Measurements from ENCODE around the gene WDR31.

The WDR31 gene

DNA sequence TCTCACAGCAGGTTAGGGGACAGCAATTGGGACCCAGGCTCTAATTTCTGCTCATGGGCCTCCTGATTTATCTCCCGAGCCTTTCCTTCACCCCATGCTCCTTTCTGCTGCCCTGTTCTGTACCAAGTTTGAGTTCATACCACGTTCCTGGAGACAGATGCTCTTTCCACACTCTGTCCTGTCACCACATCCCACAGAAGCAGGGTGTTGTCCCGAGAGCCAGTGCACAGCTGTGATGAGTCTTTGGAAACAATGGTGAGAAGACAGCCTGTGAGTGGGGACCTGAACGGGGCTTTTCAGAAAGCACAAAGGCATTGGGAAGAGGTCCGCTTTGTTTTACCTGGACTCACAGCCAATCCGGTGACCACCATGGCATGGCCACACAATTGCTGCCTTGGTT, 17.4 kb downstream of the WDR31 start:
- DNase-seq = no peak
- CTCF ChIA-PET = interaction anchor here (1.2 kb wide), 1 partner anchor 71 kb away, joined by 4 read pairs; no protein-coding TSS in a partner anchor

DNA sequence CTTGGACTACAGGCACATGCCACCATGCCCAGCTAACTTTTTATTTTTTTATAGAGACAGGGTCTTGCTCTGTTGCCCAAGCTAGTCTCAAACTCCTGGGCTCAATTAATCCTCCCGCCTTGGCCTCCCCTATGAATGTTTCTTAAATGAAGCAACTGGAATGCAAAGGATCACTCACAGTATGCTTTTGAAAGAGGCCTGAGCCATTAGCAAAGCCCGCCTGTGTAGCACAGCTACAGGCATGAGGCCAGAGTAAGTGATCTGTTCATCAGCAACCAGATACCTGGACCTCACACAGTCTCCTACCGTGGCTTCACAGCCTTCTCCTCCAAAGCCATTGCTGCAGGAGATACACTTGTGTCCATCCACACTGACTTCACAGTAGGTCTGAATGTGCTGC, 20.0 kb downstream of the WDR31 start:
- 93% methylated on average over 3 of the region's 3 CpGs for WGBS (ENCODE audit: insufficient coverage)
- H3K4me3 ChIP-seq (ENCODE audit: control insufficient read depth in 1 of 7, extremely low read depth in 1 of 7, insufficient read depth in 4 of 7, low read depth in 2 of 7, low read length in 6 of 7) = no peak overlapping the region
- no peaks in the 10 kb centered on the region for H3K9me3 ChIP-seq (ENCODE audit: control extremely low read depth in 1 of 5, control insufficient read depth in 4 of 5, insufficient read depth in 2 of 5, low read depth in 1 of 5, low read length in 4 of 5)
- H3K36me3 ChIP-seq (ENCODE audit: control insufficient read depth in 4 of 4, insufficient read depth in 4 of 4, low read length in 3 of 4) = peaks cover 5 to 39% (median 10%) of the 10 kb centered on the region in 4 experiments
- H3K27me3 ChIP-seq (replicated peaks in 2 of 5; ENCODE audit: control insufficient read depth in 4 of 5, insufficient read depth in 5 of 5, low read length in 4 of 5) = no peaks in the 10 kb centered on the region
- no peaks in the 10 kb centered on the region for H3K4me1 ChIP-seq (ENCODE audit: control extremely low read depth in 1 of 4, control insufficient read depth in 4 of 4, insufficient read depth in 4 of 4, low read length in 3 of 4)
- DNase-seq = no peak
- H3K27ac ChIP-seq (ENCODE audit: insufficient read depth in 1 of 2, low read depth in 1 of 2, low read length in 2 of 2, poor library complexity in 1 of 2, severe bottlenecking in 2 of 2) = no peak overlapping the region
- ChIA-PET CTCF (interaction anchor here (1.0 to 2.7 kb wide), 4 partner anchors 8 to 28 kb away, joined by 3 to 12 read pairs (median 8); partner anchors contain the start of gene WDR31), POLR2A (no interaction called here)

More for the DNA sequence above, 17.4 kb downstream of the WDR31 start:
- Histone ChIP-seq H3K4me1 (ENCODE audit: control extremely low read depth in 1 of 4, control insufficient read depth in 4 of 4, insufficient read depth in 4 of 4, low read length in 3 of 4) (no peaks in the 10 kb centered on the region), H3K9me3 (ENCODE audit: control extremely low read depth in 1 of 5, control insufficient read depth in 4 of 5, insufficient read depth in 2 of 5, low read depth in 1 of 5, low read length in 4 of 5) (no peaks in the 10 kb centered on the region), H3K27ac (ENCODE audit: insufficient read depth in 1 of 2, low read depth in 1 of 2, low read length in 2 of 2, poor library complexity in 1 of 2, severe bottlenecking in 2 of 2) (no peak overlapping the region), H3K27me3 (replicated peaks in 2 of 5; ENCODE audit: control insufficient read depth in 4 of 5, insufficient read depth in 5 of 5, low read length in 4 of 5) (no peaks in the 10 kb centered on the region), H3K4me3 (ENCODE audit: control insufficient read depth in 1 of 7, extremely low read depth in 1 of 7, insufficient read depth in 4 of 7, low read depth in 2 of 7, low read length in 6 of 7) (no peak overlapping the region), H3K36me3 (ENCODE audit: control insufficient read depth in 4 of 4, insufficient read depth in 4 of 4, low read length in 3 of 4) (peaks cover 0 to 28% (median 8%) of the 10 kb centered on the region in 4 experiments)
- 100% methylated on average over 4 of the region's 6 CpGs for WGBS (ENCODE audit: insufficient coverage)
- POLR2A ChIA-PET = interaction anchor here (0.6 kb wide), 1 partner anchor 12 kb away, joined by 5 read pairs; no protein-coding TSS in a partner anchor

DNA sequence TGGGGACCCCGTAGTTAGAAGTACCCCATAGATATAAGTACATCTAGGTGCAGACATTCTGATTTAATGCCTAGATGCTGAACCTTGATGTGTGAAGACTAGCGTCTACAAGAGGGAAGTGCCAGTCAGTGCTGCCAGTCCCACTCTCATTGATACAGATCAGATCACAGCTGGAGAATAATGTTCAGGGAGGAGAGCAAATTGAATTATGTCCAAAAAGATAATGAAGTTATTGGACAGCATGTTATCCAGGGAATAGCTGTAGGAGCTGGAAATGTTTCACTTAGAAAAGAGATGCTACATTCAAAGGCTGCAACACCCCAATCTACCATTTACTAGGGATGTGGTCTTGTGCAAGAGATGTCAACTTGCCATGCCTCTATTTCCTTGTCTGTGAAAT, 21.0 kb downstream of the WDR31 start:
- POLR2A ChIA-PET = no interaction called here

DNA sequence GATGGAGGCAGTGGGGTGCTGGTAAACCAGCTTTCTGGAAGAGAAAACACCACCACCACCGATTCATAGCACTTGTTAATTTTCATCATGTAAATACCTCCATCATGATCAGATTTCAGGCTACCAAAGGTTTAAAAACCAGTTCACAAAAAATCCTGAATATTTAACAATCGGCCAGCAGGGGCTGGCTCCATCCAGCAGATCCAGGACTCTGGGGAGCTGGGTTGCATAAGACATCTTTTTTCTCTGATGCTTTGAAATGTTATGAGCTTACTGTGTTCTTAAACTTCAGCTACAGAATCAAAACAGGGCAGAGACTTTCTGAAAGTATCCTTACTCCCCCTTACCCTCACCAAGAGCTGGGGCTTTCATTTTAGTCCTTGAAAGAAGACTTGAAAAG, 22.3 kb downstream of the WDR31 start:
- Histone ChIP-seq H3K36me3 (ENCODE audit: control insufficient read depth in 4 of 4, insufficient read depth in 4 of 4, low read length in 3 of 4) (peaks cover 5 to 37% (median 10%) of the 10 kb centered on the region in 4 experiments), H3K27ac (ENCODE audit: insufficient read depth in 1 of 2, low read depth in 1 of 2, low read length in 2 of 2, poor library complexity in 1 of 2, severe bottlenecking in 2 of 2) (no peak overlapping the region), H3K9me3 (ENCODE audit: control extremely low read depth in 1 of 5, control insufficient read depth in 4 of 5, insufficient read depth in 2 of 5, low read depth in 1 of 5, low read length in 4 of 5) (no peaks in the 10 kb centered on the region), H3K27me3 (replicated peaks in 2 of 5; ENCODE audit: control insufficient read depth in 4 of 5, insufficient read depth in 5 of 5, low read length in 4 of 5) (no peaks in the 10 kb centered on the region), H3K4me3 (ENCODE audit: control insufficient read depth in 1 of 7, extremely low read depth in 1 of 7, insufficient read depth in 4 of 7, low read depth in 2 of 7, low read length in 6 of 7) (no peak overlapping the region), H3K4me1 (ENCODE audit: control extremely low read depth in 1 of 4, control insufficient read depth in 4 of 4, insufficient read depth in 4 of 4, low read length in 3 of 4) (no peaks in the 10 kb centered on the region)
- WGBS (ENCODE audit: insufficient coverage) = 100% methylated on average over 2 of the region's 2 CpGs
- CTCF ChIA-PET = interaction anchor here (1.2 to 2.7 kb wide), 5 partner anchors 9 to 340 kb away, joined by 3 to 12 read pairs (median 5); no protein-coding TSS in a partner anchor
- POLR2A ChIA-PET = no interaction called here
- DNase-seq = peak in 2 of 3 donors; percentile 10 to 22

More for the DNA sequence above, 21.0 kb downstream of the WDR31 start:
- DNase-seq = no peak
- Histone ChIP-seq H3K36me3 (ENCODE audit: control insufficient read depth in 4 of 4, insufficient read depth in 4 of 4, low read length in 3 of 4) (peaks cover 5 to 39% (median 10%) of the 10 kb centered on the region in 4 experiments), H3K4me3 (ENCODE audit: control insufficient read depth in 1 of 7, extremely low read depth in 1 of 7, insufficient read depth in 4 of 7, low read depth in 2 of 7, low read length in 6 of 7) (no peak overlapping the region), H3K27me3 (replicated peaks in 2 of 5; ENCODE audit: control insufficient read depth in 4 of 5, insufficient read depth in 5 of 5, low read length in 4 of 5) (no peaks in the 10 kb centered on the region), H3K9me3 (ENCODE audit: control extremely low read depth in 1 of 5, control insufficient read depth in 4 of 5, insufficient read depth in 2 of 5, low read depth in 1 of 5, low read length in 4 of 5) (no peaks in the 10 kb centered on the region), H3K27ac (ENCODE audit: insufficient read depth in 1 of 2, low read depth in 1 of 2, low read length in 2 of 2, poor library complexity in 1 of 2, severe bottlenecking in 2 of 2) (no peak overlapping the region), H3K4me1 (ENCODE audit: control extremely low read depth in 1 of 4, control insufficient read depth in 4 of 4, insufficient read depth in 4 of 4, low read length in 3 of 4) (no peaks in the 10 kb centered on the region)
- WGBS (ENCODE audit: insufficient coverage) = 100% methylated on average over 2 of the region's 2 CpGs
- CTCF ChIA-PET = interaction anchor here (0.8 to 2.7 kb wide), 6 partner anchors 10 to 339 kb away, joined by 3 to 12 read pairs (median 4); partner anchors contain the start of gene WDR31

DNA sequence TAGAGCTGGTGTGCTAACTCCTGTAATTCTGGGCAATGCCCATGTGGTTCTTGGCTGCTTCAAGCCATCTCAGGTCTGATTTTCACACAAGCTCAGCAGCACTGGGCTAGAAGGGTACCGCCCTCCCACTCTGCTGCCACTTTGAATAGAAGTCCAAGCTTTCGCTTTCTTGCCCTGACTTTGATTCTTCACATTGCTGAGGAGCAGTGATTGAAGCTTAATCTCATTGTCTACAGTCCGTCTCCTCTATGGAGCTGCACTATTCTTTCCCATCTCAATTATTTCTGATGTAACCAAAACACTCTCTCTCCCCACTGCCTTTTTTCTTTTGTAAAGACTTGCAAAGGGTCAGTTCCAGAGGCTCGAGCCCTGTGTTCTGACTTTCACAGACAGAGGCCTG, 24.0 kb downstream of the WDR31 start:
- Histone ChIP-seq H3K27me3 (replicated peaks in 2 of 5; ENCODE audit: control insufficient read depth in 4 of 5, insufficient read depth in 5 of 5, low read length in 4 of 5) (no peaks in the 10 kb centered on the region), H3K4me1 (ENCODE audit: control extremely low read depth in 1 of 4, control insufficient read depth in 4 of 4, insufficient read depth in 4 of 4, low read length in 3 of 4) (no peaks in the 10 kb centered on the region), H3K4me3 (ENCODE audit: control insufficient read depth in 1 of 7, extremely low read depth in 1 of 7, insufficient read depth in 4 of 7, low read depth in 2 of 7, low read length in 6 of 7) (no peak overlapping the region), H3K9me3 (ENCODE audit: control extremely low read depth in 1 of 5, control insufficient read depth in 4 of 5, insufficient read depth in 2 of 5, low read depth in 1 of 5, low read length in 4 of 5) (no peaks in the 10 kb centered on the region), H3K27ac (ENCODE audit: insufficient read depth in 1 of 2, low read depth in 1 of 2, low read length in 2 of 2, poor library complexity in 1 of 2, severe bottlenecking in 2 of 2) (no peak overlapping the region), H3K36me3 (ENCODE audit: control insufficient read depth in 4 of 4, insufficient read depth in 4 of 4, low read length in 3 of 4) (peaks cover 5 to 35% (median 10%) of the 10 kb centered on the region in 4 experiments)
- no peak for DNase-seq
- ChIA-PET CTCF (interaction anchor here (0.7 to 1.3 kb wide), 3 partner anchors 93 to 224 kb away, joined by 3 to 4 read pairs (median 3); partner anchors contain the start of gene SLC31A2), POLR2A (interaction anchor here (0.7 kb wide), 1 partner anchor 12 kb away, joined by 3 read pairs; no protein-coding TSS in a partner anchor)
- WGBS (ENCODE audit: insufficient coverage) = 100% methylated on average over 3 of the region's 4 CpGs

DNA sequence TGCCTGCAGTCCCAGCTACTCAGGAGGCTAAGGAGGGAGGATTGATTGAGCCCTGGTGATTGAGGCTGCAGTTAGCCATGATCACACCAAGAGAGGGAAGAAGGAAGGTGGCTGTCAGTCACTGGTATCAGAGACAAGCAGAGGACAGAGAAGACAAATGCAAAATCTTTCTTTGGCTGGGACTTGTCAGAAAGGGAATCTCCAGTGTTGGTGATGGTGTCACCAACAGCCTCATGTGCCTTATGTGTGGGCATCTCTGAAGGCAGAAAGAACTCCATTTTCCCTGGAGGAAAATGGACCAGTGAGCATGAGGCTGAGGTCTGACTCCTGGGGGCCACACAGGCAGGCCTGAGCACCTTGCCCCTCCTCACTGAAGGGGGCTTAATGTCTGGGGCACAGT, 24.8 kb downstream of the WDR31 start:
- Histone ChIP-seq H3K4me1 (ENCODE audit: control extremely low read depth in 1 of 4, control insufficient read depth in 4 of 4, insufficient read depth in 4 of 4, low read length in 3 of 4) (no peaks in the 10 kb centered on the region), H3K4me3 (ENCODE audit: control insufficient read depth in 1 of 7, extremely low read depth in 1 of 7, insufficient read depth in 4 of 7, low read depth in 2 of 7, low read length in 6 of 7) (no peak overlapping the region), H3K9me3 (ENCODE audit: control extremely low read depth in 1 of 5, control insufficient read depth in 4 of 5, insufficient read depth in 2 of 5, low read depth in 1 of 5, low read length in 4 of 5) (no peaks in the 10 kb centered on the region), H3K27me3 (replicated peaks in 2 of 5; ENCODE audit: control insufficient read depth in 4 of 5, insufficient read depth in 5 of 5, low read length in 4 of 5) (no peaks in the 10 kb centered on the region), H3K27ac (ENCODE audit: insufficient read depth in 1 of 2, low read depth in 1 of 2, low read length in 2 of 2, poor library complexity in 1 of 2, severe bottlenecking in 2 of 2) (no peak overlapping the region), H3K36me3 (ENCODE audit: control insufficient read depth in 4 of 4, insufficient read depth in 4 of 4, low read length in 3 of 4) (peaks cover 5 to 29% (median 10%) of the 10 kb centered on the region in 4 experiments)
- CTCF ChIA-PET = interaction anchor here (1.3 to 1.6 kb wide), 2 partner anchors 35 to 164 kb away, joined by 3 read pairs; partner anchors contain the start of gene SLC31A2
- POLR2A ChIA-PET = interaction anchor here (0.7 kb wide), 1 partner anchor 13 kb away, joined by 3 read pairs; no protein-coding TSS in a partner anchor
- no peak for DNase-seq

DNA sequence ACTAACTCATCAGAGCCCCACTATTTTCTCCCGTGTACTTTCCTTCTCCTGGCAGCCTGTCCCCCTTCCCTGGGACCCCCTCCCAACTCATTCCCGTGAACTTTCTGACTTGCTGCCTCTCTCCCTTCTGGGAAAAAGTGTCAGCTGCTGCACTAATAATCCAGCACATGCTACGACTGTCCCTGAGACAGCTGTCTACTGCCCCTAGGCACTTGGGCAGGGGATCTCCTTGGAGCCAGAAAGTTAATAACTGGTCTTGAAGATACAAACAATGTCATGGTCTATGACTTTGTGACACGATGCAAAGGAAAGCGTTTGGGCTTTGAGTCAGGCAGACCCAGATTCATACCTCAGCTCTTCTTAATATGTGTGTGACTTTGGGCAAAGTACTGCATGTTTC, 26.8 kb downstream of the WDR31 start:
- 98% methylated on average over 5 of the region's 5 CpGs for WGBS (ENCODE audit: insufficient coverage)

More for the DNA sequence above, 26.8 kb downstream of the WDR31 start:
- no peak for DNase-seq
- ChIA-PET POLR2A (no interaction called here), CTCF (interaction anchor here (1.2 kb wide), 1 partner anchor 87 kb away, joined by 3 read pairs; no protein-coding TSS in a partner anchor)
- Histone ChIP-seq H3K4me1 (ENCODE audit: control extremely low read depth in 1 of 4, control insufficient read depth in 4 of 4, insufficient read depth in 4 of 4, low read length in 3 of 4) (no peaks in the 10 kb centered on the region), H3K36me3 (ENCODE audit: control insufficient read depth in 4 of 4, insufficient read depth in 4 of 4, low read length in 3 of 4) (peaks cover under 1 to 13% (median 6%) of the 10 kb centered on the region in 4 experiments), H3K9me3 (ENCODE audit: control extremely low read depth in 1 of 5, control insufficient read depth in 4 of 5, insufficient read depth in 2 of 5, low read depth in 1 of 5, low read length in 4 of 5) (no peaks in the 10 kb centered on the region), H3K4me3 (ENCODE audit: control insufficient read depth in 1 of 7, extremely low read depth in 1 of 7, insufficient read depth in 4 of 7, low read depth in 2 of 7, low read length in 6 of 7) (no peak overlapping the region), H3K27me3 (replicated peaks in 2 of 5; ENCODE audit: control insufficient read depth in 4 of 5, insufficient read depth in 5 of 5, low read length in 4 of 5) (no peaks in the 10 kb centered on the region), H3K27ac (ENCODE audit: insufficient read depth in 1 of 2, low read depth in 1 of 2, low read length in 2 of 2, poor library complexity in 1 of 2, severe bottlenecking in 2 of 2) (no peak overlapping the region)

All from common myeloid progenitor, CD34-positive (primary cell).